Body of pancreas (tissue), 4 donors: ENCODE data around the gene AMOTL1. TPM values are rescaled to one million over a fixed set of nuclear protein-coding genes. Genes with fewer than 3 reads are reported as not detected.
"Not testable (repeated sequence)": the region's sequence is repeated elsewhere in the genome, so short reads cannot be mapped to it uniquely, and the experiment has no call there.

Source experiments
- ATAC-seq: fragments of 150-250 bp; one replicate; pipeline ENCODE4 v1.9.1; 2016
- DNase-seq, 4 donors: peaks; one replicate each; pipeline ENCODE4 v3.0.0-alpha.2; 2019
- H3K27ac ChIP-seq, 4 donors: fragments of 200-600 bp; sonication (generic); 1 replicate in 3 of 4; 2 replicates in 1 of 4; pipeline versions ENCODE4 v1.5.1 to v1.6.1; 2016 to 2019; ENCODE audit warnings: mild to moderate bottlenecking in 1 of 4, mixed read lengths in 1 of 4, moderate library complexity in 1 of 4
- H3K27me3 ChIP-seq, 2 donors: fragments of 200-600 bp; sonication (generic); one replicate each; pipeline ENCODE4 v1.6.0; 2016; ENCODE audit warnings: mild to moderate bottlenecking in 1 of 2
- H3K36me3 ChIP-seq, 2 donors: fragments of 200-600 bp; sonication (generic); replicated peaks in 1 of 2; 2 replicates each; pipeline ENCODE4 v1.5.1; 2016; ENCODE audit warnings: low read depth in 2 of 2; ENCODE audit not compliant: insufficient read depth in 1 of 2
- H3K4me1 ChIP-seq: fragments of 200-600 bp; sonication (generic); one replicate; pipeline ENCODE4 v1.6.0; 2016
- H3K4me3 ChIP-seq, 2 donors: fragments of 200-600 bp; sonication (generic); 1 replicate in 1 of 2; 2 replicates in 1 of 2; pipeline ENCODE4 v1.5.1; 2016 to 2019
- H3K9me3 ChIP-seq, 3 donors: fragments of 200-600 bp; sonication (generic); 1 replicate in 2 of 3; 2 replicates in 1 of 3; pipeline ENCODE4 v1.5.1; 2016
- POLR2A ChIP-seq, 3 donors: fragments of 450-650 bp; IDR thresholded peaks; one replicate each; pipeline ENCODE4 v1.6.1; 2016; ENCODE audit warnings: antibody characterized with exemption in 3 of 3, mild to moderate bottlenecking in 2 of 3
- WGBS, 2 donors: methylation state at CpG; one replicate each; pipeline ENCODE4 v1.1.5; 2017; 5-methylcytosine and 5-hydroxymethylcytosine counted together
- intact Hi-C: fragments of 100-400 bp; cut with DNase I; formaldehyde crosslinking; loops from one replicate; pipeline ENCODE4 v1.15.1; 2023
- total RNA-seq, 2 donors: library from RNA; depleted of rRNA; stranded (reverse); fragments of >200 nt; gene quantifications; one replicate each; pipeline ENCODE4 v1.1.0, GENCODE V29; 2016
- TF ChIP-seq, protein P1 (sequence below), 7 experiments: fragments of 450-650 bp in 4 of 7; fragments of 200-600 bp in 3 of 7; sonication (generic) in 3 of 7; IDR thresholded peaks; one replicate each; pipeline ENCODE4 v1.5.1; 2016 to 2019; ENCODE audit warnings: antibody characterized with exemption in 7 of 7

Gene AMOTL1
- total RNA-seq, 2 donors from 2014 or later = 20.4 to 21.5 TPM

DNA sequence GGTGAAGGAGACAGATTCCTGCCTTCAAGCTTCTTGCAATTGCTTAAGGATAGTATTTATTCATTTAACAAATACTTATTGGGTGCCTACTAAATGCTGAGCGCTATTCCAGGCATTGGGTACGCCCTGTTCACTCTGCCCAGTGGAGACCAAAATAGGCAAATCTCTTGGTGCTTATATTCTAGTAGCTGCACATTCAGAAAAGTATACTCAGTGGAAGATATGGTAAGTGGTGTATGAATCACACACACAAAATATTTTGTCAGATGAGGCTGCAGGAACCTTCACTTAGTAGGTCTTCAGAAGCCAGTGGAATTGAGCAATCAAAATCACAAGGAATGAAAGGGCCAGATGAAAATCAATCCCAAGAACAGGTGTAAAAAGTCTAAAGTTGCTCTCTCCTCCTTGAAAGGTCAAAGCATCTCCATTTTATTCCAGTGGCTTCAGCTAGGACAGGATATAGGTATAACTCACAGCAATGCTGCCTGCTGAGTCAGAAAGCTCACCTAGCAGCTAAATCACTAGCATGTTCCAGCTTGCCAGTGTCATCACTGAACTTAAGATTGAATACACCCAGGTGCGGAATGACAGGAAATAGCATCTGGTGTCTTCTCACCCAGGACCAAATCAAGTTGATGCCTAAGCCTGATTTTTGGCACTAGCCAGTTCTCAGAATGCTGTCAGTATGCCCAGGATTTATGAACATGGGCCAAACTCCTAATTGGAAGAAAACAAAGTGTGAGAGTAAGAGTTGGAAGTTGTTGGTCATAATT lies 83.9 kb downstream of the AMOTL1 start:
- Histone ChIP-seq H3K27ac (no peak overlapping the region), H3K4me1 (no peaks in the 10 kb centered on the region), H3K27me3 (no peaks in the 10 kb centered on the region), H3K9me3 (no peaks in the 10 kb centered on the region), H3K4me3 (no peak overlapping the region), H3K36me3 (peaks cover 13 to 32% of the 10 kb centered on the region in 2 donors)
- TF ChIP-seq POLR2A (IDR thresholded peaks at IDR 0.05) = no peak
- TF ChIP-seq, protein P1, sequence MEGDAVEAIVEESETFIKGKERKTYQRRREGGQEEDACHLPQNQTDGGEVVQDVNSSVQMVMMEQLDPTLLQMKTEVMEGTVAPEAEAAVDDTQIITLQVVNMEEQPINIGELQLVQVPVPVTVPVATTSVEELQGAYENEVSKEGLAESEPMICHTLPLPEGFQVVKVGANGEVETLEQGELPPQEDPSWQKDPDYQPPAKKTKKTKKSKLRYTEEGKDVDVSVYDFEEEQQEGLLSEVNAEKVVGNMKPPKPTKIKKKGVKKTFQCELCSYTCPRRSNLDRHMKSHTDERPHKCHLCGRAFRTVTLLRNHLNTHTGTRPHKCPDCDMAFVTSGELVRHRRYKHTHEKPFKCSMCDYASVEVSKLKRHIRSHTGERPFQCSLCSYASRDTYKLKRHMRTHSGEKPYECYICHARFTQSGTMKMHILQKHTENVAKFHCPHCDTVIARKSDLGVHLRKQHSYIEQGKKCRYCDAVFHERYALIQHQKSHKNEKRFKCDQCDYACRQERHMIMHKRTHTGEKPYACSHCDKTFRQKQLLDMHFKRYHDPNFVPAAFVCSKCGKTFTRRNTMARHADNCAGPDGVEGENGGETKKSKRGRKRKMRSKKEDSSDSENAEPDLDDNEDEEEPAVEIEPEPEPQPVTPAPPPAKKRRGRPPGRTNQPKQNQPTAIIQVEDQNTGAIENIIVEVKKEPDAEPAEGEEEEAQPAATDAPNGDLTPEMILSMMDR (IDR thresholded peaks at IDR 0.05) = no peak
- DNase-seq = no peak
- intact Hi-C loops = no loop called here
- no peak for ATAC-seq
- 91 to 92% methylated on average over 3 of the region's 3 CpGs for WGBS, 2 donors

DNA sequence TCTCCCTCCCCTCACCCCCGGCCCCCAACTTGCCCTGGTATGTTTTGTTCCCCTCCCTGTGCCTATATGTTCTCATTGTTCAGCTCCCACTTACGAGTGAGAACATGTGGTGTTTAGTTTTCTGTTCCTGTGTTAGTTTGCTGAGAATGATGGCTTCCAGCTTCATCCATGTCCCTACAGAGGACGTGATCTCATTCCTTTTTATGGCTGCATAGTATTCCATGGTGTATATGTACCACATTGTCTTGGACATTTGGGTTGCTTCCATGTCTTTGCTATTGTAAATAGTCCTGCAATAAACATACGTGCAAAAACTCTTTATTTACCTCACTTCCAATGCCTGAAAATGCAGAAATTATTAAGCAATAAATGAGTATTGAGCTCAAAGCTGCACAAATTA lies 85.1 kb downstream of the AMOTL1 start:
- H3K4me1 ChIP-seq, H3K27me3 ChIP-seq, H3K4me3 ChIP-seq, ATAC-seq, intact Hi-C loops, H3K9me3 ChIP-seq, DNase-seq, H3K27ac ChIP-seq: not testable (repeated sequence)
- WGBS, 2 donors = 92 to 98% methylated on average over 4 of the region's 4 CpGs
- H3K36me3 ChIP-seq = peaks cover 13 to 35% of the 10 kb centered on the region in 2 donors

DNA sequence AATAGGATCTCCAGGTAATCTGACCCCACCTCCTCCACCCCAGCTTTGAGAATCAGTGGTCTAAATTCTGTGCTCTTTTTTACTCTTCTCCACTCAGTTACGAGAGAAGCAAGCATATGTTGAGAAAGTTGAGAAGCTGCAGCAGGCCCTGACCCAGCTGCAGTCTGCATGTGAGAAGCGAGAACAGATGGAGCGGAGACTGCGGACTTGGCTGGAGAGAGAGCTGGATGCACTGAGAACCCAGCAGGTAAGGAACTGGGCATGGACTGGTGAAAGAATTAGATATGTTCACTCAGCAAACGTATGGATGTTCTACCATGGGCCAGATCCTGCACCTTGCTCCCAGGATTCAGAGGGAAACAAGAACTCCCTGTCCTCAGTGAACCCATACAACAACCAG lies 85.7 kb downstream of the AMOTL1 start:
- H3K36me3 ChIP-seq = peaks cover 13 to 35% of the 10 kb centered on the region in 2 donors

DNA sequence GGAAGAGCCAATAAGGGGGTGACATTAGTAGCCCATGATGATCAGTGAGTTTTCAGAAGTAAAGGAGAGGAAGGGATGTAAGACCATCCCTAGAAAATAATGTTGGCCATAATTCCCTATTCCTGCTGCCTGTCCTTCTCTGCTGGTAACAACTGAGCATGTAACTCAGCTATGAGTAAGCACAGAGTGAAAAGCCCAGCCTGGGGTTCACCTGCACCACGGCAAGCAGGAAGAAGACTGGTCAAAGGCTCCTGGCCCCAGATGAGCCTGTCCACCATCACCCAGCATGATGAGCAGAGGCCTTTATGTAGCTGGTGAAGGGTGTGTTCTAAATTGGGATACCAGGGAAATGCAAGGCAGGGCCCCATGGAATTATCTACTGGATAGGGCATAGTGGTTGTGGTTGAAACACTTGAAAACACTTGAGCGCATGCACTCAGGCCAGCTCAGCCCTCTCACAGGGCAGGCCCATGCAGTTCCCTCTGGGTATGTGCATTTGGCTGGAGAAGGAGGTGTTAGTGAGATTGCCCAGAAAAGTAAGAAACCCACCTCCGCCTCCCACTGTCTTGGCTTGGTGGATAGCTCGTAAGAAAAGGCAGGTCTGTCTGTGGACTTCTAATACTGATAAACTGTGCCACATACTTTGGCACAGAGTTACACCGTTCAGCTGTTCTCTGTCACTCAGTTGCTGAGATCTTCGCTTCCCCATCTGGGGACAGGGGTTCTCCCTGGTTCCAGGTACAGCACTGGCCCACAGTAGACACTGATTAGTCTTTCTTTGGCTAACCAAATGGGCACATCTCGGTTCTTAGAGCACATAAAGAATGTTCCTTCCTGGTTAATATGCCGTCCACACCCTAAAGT lies 86.8 kb downstream of the AMOTL1 start:
- ATAC-seq (no peak), DNase-seq (no peak)
- 91 to 92% methylated on average over 8 of the region's 8 CpGs for WGBS, 2 donors
- Histone ChIP-seq H3K27me3 (no peaks in the 10 kb centered on the region), H3K36me3 (peaks cover 13 to 35% of the 10 kb centered on the region in 2 donors), H3K4me1 (no peaks in the 10 kb centered on the region), H3K9me3 (no peaks in the 10 kb centered on the region), H3K27ac (no peak overlapping the region), H3K4me3 (no peak overlapping the region)
- intact Hi-C loops = no loop called here
- TF ChIP-seq, protein P1 (IDR thresholded peaks at IDR 0.05) = no peak
- TF ChIP-seq POLR2A (IDR thresholded peaks at IDR 0.05) = no peak

More for the DNA sequence above, 85.7 kb downstream of the AMOTL1 start:
- Histone ChIP-seq H3K27ac (no peak overlapping the region), H3K4me3 (no peak overlapping the region), H3K9me3 (no peaks in the 10 kb centered on the region), H3K27me3 (no peaks in the 10 kb centered on the region), H3K4me1 (no peaks in the 10 kb centered on the region)
- 92 to 94% methylated on average over 5 of the region's 5 CpGs for WGBS, 2 donors
- TF ChIP-seq, protein P1 (IDR thresholded peaks at IDR 0.05) = no peak
- TF ChIP-seq POLR2A (IDR thresholded peaks at IDR 0.05) = no peak
- DNase-seq (no peak), ATAC-seq (no peak)
- intact Hi-C loops = no loop called here

DNA sequence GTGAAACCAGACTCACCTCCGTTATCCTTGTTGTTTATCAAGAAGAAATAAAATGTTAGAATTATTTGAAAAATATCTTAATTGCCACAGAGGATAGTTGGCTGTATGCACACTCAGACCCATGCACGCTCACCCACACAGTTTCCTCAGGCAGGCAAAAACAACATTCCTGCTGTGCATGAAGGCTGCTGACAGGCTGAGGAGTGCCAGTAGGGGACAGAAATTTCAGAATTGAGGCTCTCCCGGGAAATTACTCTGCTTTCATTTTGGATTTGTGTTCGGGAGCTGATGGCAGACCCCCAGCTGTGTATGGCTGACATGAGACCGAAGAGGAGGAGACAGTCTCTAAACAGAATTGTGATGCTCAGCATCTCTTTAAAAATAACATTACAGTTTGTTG lies 87.5 kb downstream of the AMOTL1 start:
- no peak overlapping the region for H3K27ac ChIP-seq
- peaks cover 13 to 35% of the 10 kb centered on the region in 2 donors for H3K36me3 ChIP-seq
- intact Hi-C loops = no loop called here
- H3K4me3 ChIP-seq = no peak overlapping the region
- H3K4me1 ChIP-seq = no peaks in the 10 kb centered on the region
- DNase-seq (no peak), ATAC-seq (no peak)
- no peaks in the 10 kb centered on the region for H3K9me3 ChIP-seq
- H3K27me3 ChIP-seq = no peaks in the 10 kb centered on the region
- WGBS, 2 donors = 85 to 93% methylated on average over 5 of the region's 5 CpGs
- no peak for TF ChIP-seq POLR2A (IDR thresholded peaks at IDR 0.05)
- TF ChIP-seq, protein P1 (IDR thresholded peaks at IDR 0.05) = no peak
